GM18511 (cell line): Measurements from ENCODE around the gene TMPRSS4.

Source experiments
- ATAC-seq: cut with Tn5 transposase; IDR thresholded peaks from one replicate; pipeline ENCODE4 v1.9.1; 2021; ENCODE audit warnings: mild to moderate bottlenecking, moderate library complexity; ENCODE audit not compliant: unreplicated experiment

Gene TMPRSS4

GRCh38 chr11:118132385-118133151 is 55.7 kb downstream of the TMPRSS4 start:
- no peak for ATAC-seq

- ATAC-seq: no peak
These were observed 56.9 kb downstream of the TMPRSS4 start for GRCh38 chr11:118133816-118134215.

DNA sequence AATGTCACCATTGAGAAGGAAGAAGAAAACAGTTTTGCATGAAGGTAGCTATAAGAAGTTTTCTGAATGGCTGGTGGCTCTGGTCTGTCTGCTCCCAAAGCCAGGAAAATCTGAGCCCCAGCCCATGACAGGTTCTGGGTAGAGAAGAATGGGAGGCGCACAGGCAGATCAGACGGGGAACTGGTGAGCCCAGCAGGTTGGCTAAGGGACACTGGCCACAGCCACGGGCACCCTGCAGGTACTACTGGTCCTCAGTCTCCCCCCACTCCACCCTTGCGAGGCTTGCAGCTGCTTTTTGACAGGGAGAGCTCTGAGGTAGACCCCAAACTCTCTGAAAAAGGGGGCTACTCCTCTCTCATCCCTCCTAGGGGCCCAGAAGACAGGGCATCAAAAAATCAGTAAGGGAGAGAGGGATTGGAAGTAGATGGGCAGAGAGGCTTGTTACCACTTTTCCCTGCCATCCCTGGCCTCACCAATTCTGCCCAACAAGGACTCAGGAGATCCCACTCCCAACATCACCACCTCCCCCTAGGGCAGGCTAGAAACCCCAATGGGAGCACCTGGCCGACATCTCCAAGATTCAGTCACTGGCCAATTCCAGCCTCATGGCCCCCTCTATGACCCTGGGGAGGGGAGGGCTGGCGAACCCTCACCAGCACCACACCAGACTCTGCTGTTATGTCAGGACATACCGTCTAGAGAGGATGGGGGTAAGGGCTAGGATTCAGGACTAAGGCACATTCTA is 58.3 kb downstream of the TMPRSS4 start:
- no peak for ATAC-seq

- ATAC-seq: no peak
These were observed 58.9 kb downstream of the TMPRSS4 start for GRCh38 chr11:118135796-118136165.

DNA sequence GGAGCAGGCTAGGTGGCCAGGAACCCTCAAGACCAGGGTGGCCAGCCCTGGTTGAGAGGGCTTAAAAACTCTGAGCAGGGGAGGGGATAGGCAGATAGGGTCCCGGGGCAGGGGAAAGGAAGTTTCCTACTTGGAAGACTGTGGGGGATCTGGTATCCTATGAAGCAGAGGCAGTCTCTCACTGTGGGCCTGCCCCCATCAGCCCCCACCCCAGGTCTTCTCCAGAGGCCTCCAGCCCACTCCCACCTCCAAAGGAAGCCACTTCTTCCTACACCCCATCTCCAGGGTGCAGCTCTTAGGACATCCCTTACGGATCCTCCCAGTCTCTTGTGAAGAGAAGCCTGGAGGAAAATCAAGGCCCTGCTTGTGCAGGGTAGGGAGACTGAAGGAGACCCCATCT is 59.5 kb downstream of the TMPRSS4 start:
- no peak for ATAC-seq

GRCh38 chr11:118136801-118137200 is 59.9 kb downstream of the TMPRSS4 start:
- ATAC-seq: no peak

GRCh38 chr11:118138839-118139420 is 62.1 kb downstream of the TMPRSS4 start:
- ATAC-seq: no peak

GRCh38 chr11:118139578-118139977 is 62.7 kb downstream of the TMPRSS4 start:
- ATAC-seq: no peak

GRCh38 chr11:118142081-118142480 is 65.2 kb downstream of the TMPRSS4 start:
- no peak for ATAC-seq

GRCh38 chr11:118142809-118143208 is 65.9 kb downstream of the TMPRSS4 start:
- no peak for ATAC-seq

- ATAC-seq: no peak
These were observed 66.8 kb downstream of the TMPRSS4 start for GRCh38 chr11:118143661-118144185.

- ATAC-seq: no peak
These were observed 67.7 kb downstream of the TMPRSS4 start for GRCh38 chr11:118144301-118145268.

GRCh38 chr11:118145285-118146227 is 68.7 kb downstream of the TMPRSS4 start:
- ATAC-seq: peak; percentile 71

DNA sequence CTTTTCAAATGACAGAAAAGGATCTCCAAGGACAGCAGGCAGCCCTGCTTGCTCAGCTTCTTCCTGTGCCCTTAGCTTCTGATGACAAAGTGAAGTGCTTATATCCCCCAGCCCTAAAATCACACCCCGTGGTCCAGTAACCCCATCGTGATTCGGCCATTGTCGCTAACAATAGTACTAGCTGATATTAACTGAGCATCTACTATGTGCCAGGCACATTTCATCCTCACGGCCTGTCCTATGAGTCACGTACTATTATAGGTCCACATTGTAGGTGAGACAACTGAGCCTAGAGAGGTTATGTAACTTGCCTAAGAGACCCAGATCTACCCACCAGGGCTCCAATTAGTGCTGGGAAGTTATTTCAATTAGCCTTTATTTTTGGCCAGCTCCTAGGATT is 69.7 kb downstream of the TMPRSS4 start:
- no peak for ATAC-seq

- no peak for ATAC-seq
These were observed 70.6 kb downstream of the TMPRSS4 start for GRCh38 chr11:118147502-118147901.

- no peak for ATAC-seq
These were observed 71.4 kb downstream of the TMPRSS4 start for GRCh38 chr11:118148240-118148639.

GRCh38 chr11:118148856-118149255 is 72.0 kb downstream of the TMPRSS4 start:
- ATAC-seq: no peak

- ATAC-seq: no peak
These were observed 72.6 kb downstream of the TMPRSS4 start for GRCh38 chr11:118149493-118149892.

DNA sequence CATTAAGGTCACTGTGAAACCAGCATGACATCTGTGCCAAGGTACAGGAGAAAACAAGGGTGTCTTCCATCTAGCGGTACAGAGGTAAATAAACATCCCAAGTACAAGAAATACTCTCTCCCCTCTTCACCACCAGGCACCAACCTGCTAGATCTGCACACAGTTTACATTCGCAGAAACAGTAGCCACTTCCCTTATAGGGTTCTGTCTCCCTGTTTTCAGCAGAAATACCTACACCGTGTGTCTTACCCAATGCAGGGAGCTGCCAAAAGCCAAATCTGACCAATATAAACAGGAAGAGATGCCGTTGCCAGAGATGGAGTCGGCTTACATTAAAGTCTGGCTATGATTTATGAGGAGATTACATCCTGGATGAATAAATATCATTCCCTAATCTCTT is 74.6 kb downstream of the TMPRSS4 start:
- ATAC-seq: no peak
